PFSK-1 (cell line): ENCODE results near the gene GRID1.

ENCODE experiments used
- FOXP2 ChIP-seq: optimal IDR thresholded peaks from 2 replicates; pipeline ENCODE3; 2011; ENCODE audit warnings: borderline replicate concordance, control low read depth, inconsistent platforms; ENCODE audit not compliant: insufficient read depth; ENCODE audit errors: extremely low read length, extremely low read depth
- POLR2AphosphoS5 ChIP-seq: IDR thresholded peaks from 2 replicates; pipeline ENCODE4 v1.6.1; 2012; ENCODE audit warnings: low read depth, mild to moderate bottlenecking, control low read depth, low read length, moderate library complexity
- SIN3A ChIP-seq: IDR thresholded peaks from 2 replicates; pipeline ENCODE4 v1.6.1; 2012; ENCODE audit warnings: mild to moderate bottlenecking, low read length, moderate library complexity, borderline replicate concordance; ENCODE audit not compliant: insufficient read depth
- TAF1 ChIP-seq: IDR thresholded peaks from 2 replicates; pipeline ENCODE4 v1.6.1; 2012; ENCODE audit warnings: low read length, control low read depth, borderline replicate concordance; ENCODE audit not compliant: insufficient read depth
- TF ChIP-seq, protein P1 (sequence below), 2 experiments: IDR thresholded peaks; 2 replicates each; pipeline versions ENCODE4 v1.6.1 to v1.8.0; 2011 to 2012; ENCODE audit warnings: low read depth in 2 of 2, low read length in 2 of 2, control low read depth in 1 of 2, inconsistent platforms in 1 of 2, mild to moderate bottlenecking in 1 of 2, moderate library complexity in 1 of 2; ENCODE audit not compliant: insufficient read depth in 1 of 2

The GRID1 gene

DNA sequence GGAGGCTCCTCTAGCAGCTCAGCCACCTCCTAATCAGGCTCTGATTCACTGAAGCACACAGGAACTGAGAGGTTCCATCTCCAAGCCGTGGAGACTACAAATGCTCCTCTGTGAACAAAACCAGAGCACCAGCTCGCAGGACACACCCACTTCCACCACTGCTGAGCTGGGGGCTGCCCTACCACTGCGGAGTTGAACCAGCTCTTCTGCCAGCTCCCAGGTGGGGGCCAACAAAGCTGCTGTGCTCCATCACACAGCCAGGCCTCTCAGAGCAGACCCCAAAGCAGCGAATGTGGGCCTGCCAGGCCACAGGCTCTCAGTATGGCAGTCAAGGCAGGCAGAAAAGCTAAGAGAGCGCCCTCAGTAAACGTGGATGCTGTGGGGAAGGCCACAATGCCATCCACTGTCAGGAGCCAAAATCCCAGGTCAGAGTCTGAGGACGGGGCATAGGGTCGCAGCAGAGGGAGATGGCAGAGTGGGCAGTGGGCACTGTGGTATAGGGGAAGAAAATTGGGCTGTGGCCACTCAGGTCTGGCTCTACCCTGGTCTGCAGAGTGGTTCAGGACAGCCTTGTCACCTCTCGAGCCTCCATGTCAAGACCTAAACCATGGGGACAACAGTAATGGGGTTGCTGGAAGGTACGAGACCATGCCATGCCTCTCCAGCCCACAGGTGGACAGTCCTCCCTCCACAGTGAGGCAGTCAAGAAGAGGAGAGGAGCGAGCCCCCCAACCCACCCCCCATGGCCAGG lies 82.1 kb downstream of the GRID1 start:
- TF ChIP-seq TAF1 (no peak), SIN3A (no peak), FOXP2 (no peak), POLR2AphosphoS5 (no peak)
- TF ChIP-seq, protein P1, sequence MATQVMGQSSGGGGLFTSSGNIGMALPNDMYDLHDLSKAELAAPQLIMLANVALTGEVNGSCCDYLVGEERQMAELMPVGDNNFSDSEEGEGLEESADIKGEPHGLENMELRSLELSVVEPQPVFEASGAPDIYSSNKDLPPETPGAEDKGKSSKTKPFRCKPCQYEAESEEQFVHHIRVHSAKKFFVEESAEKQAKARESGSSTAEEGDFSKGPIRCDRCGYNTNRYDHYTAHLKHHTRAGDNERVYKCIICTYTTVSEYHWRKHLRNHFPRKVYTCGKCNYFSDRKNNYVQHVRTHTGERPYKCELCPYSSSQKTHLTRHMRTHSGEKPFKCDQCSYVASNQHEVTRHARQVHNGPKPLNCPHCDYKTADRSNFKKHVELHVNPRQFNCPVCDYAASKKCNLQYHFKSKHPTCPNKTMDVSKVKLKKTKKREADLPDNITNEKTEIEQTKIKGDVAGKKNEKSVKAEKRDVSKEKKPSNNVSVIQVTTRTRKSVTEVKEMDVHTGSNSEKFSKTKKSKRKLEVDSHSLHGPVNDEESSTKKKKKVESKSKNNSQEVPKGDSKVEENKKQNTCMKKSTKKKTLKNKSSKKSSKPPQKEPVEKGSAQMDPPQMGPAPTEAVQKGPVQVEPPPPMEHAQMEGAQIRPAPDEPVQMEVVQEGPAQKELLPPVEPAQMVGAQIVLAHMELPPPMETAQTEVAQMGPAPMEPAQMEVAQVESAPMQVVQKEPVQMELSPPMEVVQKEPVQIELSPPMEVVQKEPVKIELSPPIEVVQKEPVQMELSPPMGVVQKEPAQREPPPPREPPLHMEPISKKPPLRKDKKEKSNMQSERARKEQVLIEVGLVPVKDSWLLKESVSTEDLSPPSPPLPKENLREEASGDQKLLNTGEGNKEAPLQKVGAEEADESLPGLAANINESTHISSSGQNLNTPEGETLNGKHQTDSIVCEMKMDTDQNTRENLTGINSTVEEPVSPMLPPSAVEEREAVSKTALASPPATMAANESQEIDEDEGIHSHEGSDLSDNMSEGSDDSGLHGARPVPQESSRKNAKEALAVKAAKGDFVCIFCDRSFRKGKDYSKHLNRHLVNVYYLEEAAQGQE (IDR thresholded peaks at IDR 0.05; ENCODE audit: insufficient read depth in 1 of 2, low read depth in 2 of 2, low read length in 2 of 2): no peak

DNA sequence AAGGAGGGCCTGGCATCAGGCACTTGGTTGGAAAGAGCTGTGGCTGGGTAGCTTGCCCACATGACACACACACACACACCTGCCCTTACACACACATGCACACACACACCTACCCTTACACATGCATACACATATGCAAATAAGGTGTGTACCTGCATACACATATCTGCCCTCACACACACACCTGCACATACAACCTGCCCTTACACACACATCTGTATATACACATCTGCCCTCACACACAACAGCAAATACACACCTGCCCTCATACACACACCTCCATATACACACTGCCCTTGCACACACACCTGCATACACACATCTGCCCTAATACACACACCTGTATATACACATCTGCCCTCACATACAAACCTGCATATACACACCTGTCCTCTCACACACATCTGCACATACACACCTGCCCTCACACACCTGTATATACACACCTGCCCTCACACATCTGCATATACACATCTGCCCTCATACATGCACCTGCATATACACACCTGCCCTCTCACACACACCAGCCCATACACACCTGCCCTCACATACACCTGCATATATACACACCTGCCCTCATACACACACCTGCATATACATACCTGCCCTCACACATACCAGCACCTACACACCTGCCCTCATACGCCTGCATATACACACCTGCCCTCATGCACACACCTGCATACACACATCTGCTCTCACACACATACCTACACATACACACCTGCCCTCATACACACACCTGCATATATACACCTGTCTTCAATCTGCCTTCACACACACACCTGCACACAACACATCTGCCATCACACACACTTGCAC lies 82.9 kb downstream of the GRID1 start:
- no peak for TF ChIP-seq POLR2AphosphoS5
- no peak for TF ChIP-seq FOXP2
- TF ChIP-seq TAF1: no peak
- no peak for TF ChIP-seq SIN3A
- TF ChIP-seq, protein P1 (IDR thresholded peaks at IDR 0.05; ENCODE audit: insufficient read depth in 1 of 2, low read depth in 2 of 2, low read length in 2 of 2): no peak

- TF ChIP-seq POLR2AphosphoS5: no peak
- no peak for TF ChIP-seq TAF1
- no peak for TF ChIP-seq SIN3A
Measured at GRCh38 chr10:86282664-86283465, 83.7 kb downstream of the GRID1 start.

DNA sequence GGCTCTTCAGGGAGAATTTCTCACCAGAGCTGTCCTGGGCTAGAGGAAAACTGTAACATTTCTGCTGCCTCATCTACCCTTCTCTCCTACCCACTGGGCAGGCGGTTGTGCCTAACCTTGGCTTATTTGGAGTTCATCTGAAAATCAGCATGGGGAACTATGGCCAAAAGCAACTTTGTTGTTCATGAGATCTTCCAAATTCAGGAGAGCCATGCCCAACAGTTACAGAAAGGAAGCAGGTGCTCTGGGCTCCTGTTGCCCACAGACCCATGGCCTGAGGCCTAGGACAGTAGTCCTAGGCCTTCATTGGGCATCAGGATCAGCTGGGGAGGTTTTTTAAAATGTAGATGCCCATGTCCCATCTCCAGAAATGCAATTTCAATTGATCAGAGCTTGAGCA lies 85.2 kb downstream of the GRID1 start:
- no peak for TF ChIP-seq FOXP2
- no peak for TF ChIP-seq POLR2AphosphoS5
- TF ChIP-seq, protein P1 (IDR thresholded peaks at IDR 0.05; ENCODE audit: insufficient read depth in 1 of 2, low read depth in 2 of 2, low read length in 2 of 2): no peak

DNA sequence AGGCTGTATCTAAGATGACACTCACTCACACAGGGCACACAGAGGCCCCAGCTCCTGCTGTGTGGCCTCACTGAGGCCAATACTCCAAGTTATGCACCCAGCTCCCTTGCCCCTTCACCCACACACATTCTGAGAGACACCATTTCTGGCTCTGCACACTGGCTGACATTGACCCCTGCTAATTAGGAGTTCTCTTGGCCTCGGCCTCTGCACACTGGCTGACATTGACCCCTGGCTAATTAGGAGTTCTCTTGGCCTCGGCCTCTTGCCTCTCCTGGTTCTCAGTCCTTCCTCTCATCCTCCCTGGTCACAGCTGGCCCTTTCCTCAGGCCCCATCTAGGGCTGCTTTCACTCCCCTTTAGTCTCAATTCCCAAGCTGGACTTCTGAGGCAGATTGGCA lies 97.3 kb downstream of the GRID1 start:
- TF ChIP-seq, protein P1 (IDR thresholded peaks at IDR 0.05; ENCODE audit: insufficient read depth in 1 of 2, low read depth in 2 of 2, low read length in 2 of 2): no peak
- TF ChIP-seq TAF1: no peak
- TF ChIP-seq POLR2AphosphoS5: no peak
- no peak for TF ChIP-seq SIN3A
- TF ChIP-seq FOXP2: no peak
